Erythroblast (primary cell): ENCODE measurements around the gene PIM3.

ENCODE experiments used
- GATA1 ChIP-seq: IDR thresholded peaks from 2 replicates; pipeline ENCODE4 v1.6.1; 2011; ENCODE audit warnings: low read depth, mild to moderate bottlenecking, control low read depth, low read length, moderate library complexity
- POLR2A ChIP-seq: IDR thresholded peaks from 2 replicates; pipeline ENCODE4 v1.6.1; 2011; ENCODE audit warnings: mild to moderate bottlenecking, low read length

- TF ChIP-seq POLR2A (no peak), GATA1 (no peak)
Observed at GRCh38 chr22:49925525-49926128, 34.9 kb upstream of the PIM3 start.
